CD14-positive monocyte (primary cell): ENCODE data around the gene MYH9. TPM values are rescaled to one million over a fixed set of nuclear protein-coding genes. Genes with fewer than 3 reads are reported as not detected.
A peak's percentile ranks its signal among the peaks of the same experiment; 100 is the strongest.

ENCODE experiments used
- DNase-seq, 3 donors: peaks; one replicate each; pipeline ENCODE4 v3.0.0-alpha.2; 2011 to 2022
- H2AFZ ChIP-seq: 2 replicates; pipeline ENCODE4 v1.6.0; 2012; ENCODE audit warnings: mild to moderate bottlenecking, low read depth, low read length, inconsistent platforms; ENCODE audit not compliant: insufficient read depth, poor library complexity, severe bottlenecking
- H3K27ac ChIP-seq, 2 donors: 1 replicate in 1 of 2; 2 replicates in 1 of 2; pipeline ENCODE4 v1.5.1; 2012 to 2013; ENCODE audit warnings: low read length in 2 of 2, control low read depth in 1 of 2, inconsistent platforms in 1 of 2, low read depth in 1 of 2, mild to moderate bottlenecking in 1 of 2
- H3K27me3 ChIP-seq, 2 donors: one replicate each; pipeline versions ENCODE4 v1.6.0 to v1.6.1; 2011 to 2013; ENCODE audit warnings: low read length in 2 of 2; ENCODE audit not compliant: control insufficient read depth in 2 of 2, insufficient read depth in 2 of 2
- H3K36me3 ChIP-seq, 2 donors: replicated peaks in 1 of 2; 1 replicate in 1 of 2; 2 replicates in 1 of 2; pipeline versions ENCODE4 v1.5.1 to v1.6.1; 2012 to 2013; ENCODE audit warnings: low read length in 2 of 2, control low read depth in 1 of 2, inconsistent platforms in 1 of 2, mild to moderate bottlenecking in 1 of 2; ENCODE audit not compliant: insufficient read depth in 2 of 2, control insufficient read depth in 1 of 2
- H3K4me1 ChIP-seq, 2 donors: 1 replicate in 1 of 2; 2 replicates in 1 of 2; pipeline versions ENCODE4 v1.5.1 to v1.6.1; 2012 to 2013; ENCODE audit warnings: low read length in 2 of 2, control low read depth in 1 of 2, inconsistent platforms in 1 of 2, mild to moderate bottlenecking in 1 of 2, moderate library complexity in 1 of 2; ENCODE audit not compliant: insufficient read depth in 2 of 2, control insufficient read depth in 1 of 2
- H3K4me2 ChIP-seq: replicated peaks from 2 replicates; pipeline ENCODE3; 2012; ENCODE audit warnings: low read length, moderate library complexity, mild to moderate bottlenecking; ENCODE audit not compliant: poor library complexity, severe bottlenecking; ENCODE audit errors: extremely low read depth
- H3K4me3 ChIP-seq, 3 experiments: fragments of 200-600 bp in 1 of 3; sonication (generic) in 1 of 3; replicated peaks in 1 of 3; 1 replicate in 2 of 3; 2 replicates in 1 of 3; pipeline ENCODE4 v1.5.1; 2011 to 2013; ENCODE audit warnings: low read length in 3 of 3, mild to moderate bottlenecking in 3 of 3, control low read depth in 2 of 3, low read depth in 2 of 3, inconsistent platforms in 1 of 3, moderate library complexity in 1 of 3
- H3K79me2 ChIP-seq: 2 replicates; pipeline ENCODE4 v1.6.0; 2012; ENCODE audit warnings: mild to moderate bottlenecking, control low read depth, inconsistent platforms, low read length, moderate library complexity; ENCODE audit not compliant: insufficient read depth
- H3K9ac ChIP-seq: 2 replicates; pipeline ENCODE4 v1.6.0; 2017; ENCODE audit warnings: low read length, mild to moderate bottlenecking; ENCODE audit not compliant: insufficient read depth, poor library complexity, severe bottlenecking
- H3K9me3 ChIP-seq, 2 donors: replicated peaks in 1 of 2; 1 replicate in 1 of 2; 2 replicates in 1 of 2; pipeline versions ENCODE4 v1.5.1 to v1.6.1; 2012 to 2013; ENCODE audit warnings: low read length in 2 of 2, control low read depth in 1 of 2; ENCODE audit not compliant: control insufficient read depth in 1 of 2, insufficient read depth in 1 of 2
- H4K20me1 ChIP-seq: 2 replicates; pipeline ENCODE4 v1.6.0; 2012; ENCODE audit warnings: mild to moderate bottlenecking, low read length, control low read depth, moderate library complexity; ENCODE audit not compliant: insufficient read depth
- H3K27ac Mint-ChIP-seq, 7 donors: one replicate each; pipeline ENCODE4 v1.8.0; 2020; ENCODE audit warnings: mild to moderate bottlenecking in 7 of 7, mixed read lengths in 7 of 7, moderate library complexity in 6 of 7, inconsistent platforms in 2 of 7
- H3K27me3 Mint-ChIP-seq, 3 donors: one replicate each; pipeline ENCODE4 v1.8.0; 2021 to 2022; ENCODE audit warnings: low read depth in 3 of 3, mild to moderate bottlenecking in 3 of 3, mixed read lengths in 3 of 3, moderate library complexity in 3 of 3, inconsistent platforms in 1 of 3
- H3K36me3 Mint-ChIP-seq, 2 donors: one replicate each; pipeline ENCODE4 v1.8.0; 2020; ENCODE audit warnings: mixed read lengths in 2 of 2, inconsistent platforms in 1 of 2, mild to moderate bottlenecking in 1 of 2
- H3K4me1 Mint-ChIP-seq: one replicate; pipeline ENCODE4 v1.8.0; 2020; ENCODE audit warnings: mild to moderate bottlenecking, mixed read lengths
- H3K4me3 Mint-ChIP-seq, 2 donors: one replicate each; pipeline ENCODE4 v1.8.0; 2020; ENCODE audit warnings: mild to moderate bottlenecking in 2 of 2, mixed read lengths in 2 of 2, moderate library complexity in 1 of 2
- H3K9me3 Mint-ChIP-seq, 7 donors: one replicate each; pipeline ENCODE4 v1.8.0; 2020 to 2022; ENCODE audit warnings: mixed read lengths in 7 of 7, mild to moderate bottlenecking in 6 of 7, moderate library complexity in 6 of 7, inconsistent platforms in 2 of 7
- CTCF ChIP-seq: fragments of 200-600 bp; IDR thresholded peaks from one replicate; pipeline ENCODE4 v1.8.0; 2022; ENCODE audit warnings: antibody characterized with exemption, mild to moderate bottlenecking
- WGBS: methylation state at CpG from one replicate; pipeline ENCODE4 v1.1.5; 2013; ENCODE audit warnings: missing lambda C conversion rate; ENCODE audit not compliant: insufficient coverage; 5-methylcytosine and 5-hydroxymethylcytosine counted together
- intact Hi-C, 2 donors: fragments of 100-400 bp; cut with micrococcal nuclease; formaldehyde crosslinking; loops; one replicate each; pipeline versions ENCODE4 v1.15.0 to v1.15.1; 2023
- polyA plus RNA-seq, 3 donors: library from polyadenylated mRNA; depleted of rRNA in 1 of 3; unstranded in 2 of 3; stranded (reverse) in 1 of 3; fragments of 300-500 nt in 2 of 3; fragments of >200 nt in 1 of 3; fragmentation: Illumina TruSeq in 2 of 3; gene quantifications; 1 replicate in 2 of 3; 2 replicates in 1 of 3; pipeline ENCODE4 v1.2.3, GENCODE V29; 2012 to 2021

Gene MYH9
- polyA plus RNA-seq, 3 donors, result 35.6 to 163 (median 79.5) TPM

GRCh38 chr22:36373258-36373579 is 14.5 kb downstream of the MYH9 start:
- H3K4me3 ChIP-seq, result peak overlapping the region in 1 of 3 experiments; percentile 62
- H3K9ac ChIP-seq, result peak overlapping the region; percentile 66
- H3K27ac ChIP-seq, result peak overlapping the region; percentile 88 to 95
- intact Hi-C loops, result loop anchor here (5.0 kb wide), 2 partner anchors 34 to 41 kb away; no protein-coding TSS in a partner anchor
- 0% methylated on average over 7 of the region's 7 CpGs for WGBS
- DNase-seq, result peak; percentile 75 to 89 (median 84)
- Mint-ChIP-seq H3K27ac (peak overlapping the region; percentile 92 to 97 (median 96)), H3K4me1 (peaks cover 93% of the 10 kb centered on the region), H3K4me3 (peak overlapping the region; percentile 56 to 77), H3K27me3 (no peaks in the 10 kb centered on the region), H3K36me3 (peaks cover 36 to 60% of the 10 kb centered on the region in 2 donors), H3K9me3 (no peaks in the 10 kb centered on the region)
- H3K79me2 ChIP-seq, result peaks cover 100% of the 10 kb centered on the region
- peaks cover 2 to 25% of the 10 kb centered on the region in 2 donors for H3K36me3 ChIP-seq
- peak overlapping the region; percentile 68 for H3K4me2 ChIP-seq
- H2AFZ ChIP-seq, result no peak overlapping the region
- H3K27me3 ChIP-seq, result no peaks in the 10 kb centered on the region
- H3K4me1 ChIP-seq, result peaks cover 99 to 100% of the 10 kb centered on the region in 2 donors
- no peaks in the 10 kb centered on the region for H3K9me3 ChIP-seq
- no peak for TF ChIP-seq CTCF
- peaks cover 100% of the 10 kb centered on the region for H4K20me1 ChIP-seq

- peak overlapping the region; percentile 88 to 95 for H3K27ac ChIP-seq
- H3K79me2 ChIP-seq, result peaks cover 100% of the 10 kb centered on the region
- H3K9ac ChIP-seq, result peak overlapping the region; percentile 66
- peaks cover 6 to 28% of the 10 kb centered on the region in 2 donors for H3K36me3 ChIP-seq
- Mint-ChIP-seq H3K36me3 (peaks cover 34 to 55% of the 10 kb centered on the region in 2 donors), H3K9me3 (no peaks in the 10 kb centered on the region), H3K4me3 (no peak overlapping the region), H3K4me1 (peaks cover 92% of the 10 kb centered on the region), H3K27ac (peak overlapping the region; percentile 79 to 97 (median 96)), H3K27me3 (no peaks in the 10 kb centered on the region)
- DNase-seq, result no peak
- intact Hi-C loops, result loop anchor here (2.0 to 5.0 kb wide), 3 partner anchors 15 to 40 kb away; partner anchors contain the start of gene MYH9 (in 1 of the 2)
- H3K9me3 ChIP-seq, result no peaks in the 10 kb centered on the region
- peaks cover 100% of the 10 kb centered on the region for H4K20me1 ChIP-seq
- peaks cover 99 to 100% of the 10 kb centered on the region in 2 donors for H3K4me1 ChIP-seq
- no peak overlapping the region for H2AFZ ChIP-seq
- no peaks in the 10 kb centered on the region for H3K27me3 ChIP-seq
- no peak for TF ChIP-seq CTCF
- H3K4me3 ChIP-seq, result peak overlapping the region in 1 of 3 experiments; percentile 62
- H3K4me2 ChIP-seq, result peak overlapping the region; percentile 68
- no CpG with 5 or more reads among the region's 2 CpGs for WGBS
Measured at GRCh38 chr22:36371920-36372319, 15.8 kb downstream of the MYH9 start.
